Endometrial microvascular endothelial cells (primary cell): ENCODE measurements around the gene SPRYD7. TPM values are rescaled to one million over a fixed set of nuclear protein-coding genes. Genes with fewer than 3 reads are reported as not detected.

ENCODE experiments used
- in situ Hi-C: cut with HindIII; loops from 2 replicates; pipeline ENCODE4 v1.10.0; 2017; ENCODE audit warnings: low sequenced_read_pairs, low pct_unique_long_range_greater_than_20kb; ENCODE audit errors: inconsistent ontology term
- total RNA-seq: library from RNA; depleted of rRNA; stranded (reverse); fragments of >200 nt; gene quantifications from one replicate; pipeline ENCODE4 v1.2.3, GENCODE V29; 2015; ENCODE audit errors: inconsistent ontology term

The SPRYD7 gene
- total RNA-seq, 1 donor from 2014 or later: 9.8 TPM

GRCh38 chr13:49869519-49869918, 66.6 kb downstream of the SPRYD7 start:
- in situ Hi-C loops: no loop called here

- in situ Hi-C loops: no loop called here
Measured at GRCh38 chr13:49867834-49868233, 68.3 kb downstream of the SPRYD7 start.

GRCh38 chr13:49865218-49865617, 70.9 kb downstream of the SPRYD7 start:
- in situ Hi-C loops: no loop called here

- in situ Hi-C loops: no loop called here
Measured at GRCh38 chr13:49864509-49864908, 71.6 kb downstream of the SPRYD7 start.

Other genes with a start within 250 kb of the SPRYD7 start
- gene EBPL, start 244.9 kb downstream of the SPRYD7 start, total RNA-seq: 57.3 TPM
- gene KPNA3, start 143.7 kb downstream of the SPRYD7 start, total RNA-seq: 49.7 TPM
- gene TRIM13, start 60.7 kb upstream of the SPRYD7 start, total RNA-seq: 13.2 TPM
- 1.2 TPM for gene KCNRG, start 79.1 kb upstream of the SPRYD7 start, total RNA-seq